Regular cardiac myocyte (primary cell): ENCODE measurements around the gene EXOSC5. TPM values are rescaled to one million over a fixed set of nuclear protein-coding genes. Genes with fewer than 3 reads are reported as not detected.

Experiments used
- total RNA-seq: library from RNA; depleted of rRNA; stranded (reverse); fragments of >200 nt; gene quantifications from 2 replicates; pipeline ENCODE4 v1.2.3, GENCODE V29; 2014

EXOSC5 gene
- total RNA-seq = 9.3 and 22.8 TPM in 2 replicates

GRCh38 chr19:41397086-41398049 lies at the start of gene EXOSC5, which contains the start of gene BCKDHA:
Gene EXOSC5 (minus strand): TSS chr19:41397359. CDS start chr19:41397328, 31 bp downstream.
Gene BCKDHA (plus strand): TSS chr19:41397818. CDS start chr19:41397828, 10 bp downstream.

DNA sequence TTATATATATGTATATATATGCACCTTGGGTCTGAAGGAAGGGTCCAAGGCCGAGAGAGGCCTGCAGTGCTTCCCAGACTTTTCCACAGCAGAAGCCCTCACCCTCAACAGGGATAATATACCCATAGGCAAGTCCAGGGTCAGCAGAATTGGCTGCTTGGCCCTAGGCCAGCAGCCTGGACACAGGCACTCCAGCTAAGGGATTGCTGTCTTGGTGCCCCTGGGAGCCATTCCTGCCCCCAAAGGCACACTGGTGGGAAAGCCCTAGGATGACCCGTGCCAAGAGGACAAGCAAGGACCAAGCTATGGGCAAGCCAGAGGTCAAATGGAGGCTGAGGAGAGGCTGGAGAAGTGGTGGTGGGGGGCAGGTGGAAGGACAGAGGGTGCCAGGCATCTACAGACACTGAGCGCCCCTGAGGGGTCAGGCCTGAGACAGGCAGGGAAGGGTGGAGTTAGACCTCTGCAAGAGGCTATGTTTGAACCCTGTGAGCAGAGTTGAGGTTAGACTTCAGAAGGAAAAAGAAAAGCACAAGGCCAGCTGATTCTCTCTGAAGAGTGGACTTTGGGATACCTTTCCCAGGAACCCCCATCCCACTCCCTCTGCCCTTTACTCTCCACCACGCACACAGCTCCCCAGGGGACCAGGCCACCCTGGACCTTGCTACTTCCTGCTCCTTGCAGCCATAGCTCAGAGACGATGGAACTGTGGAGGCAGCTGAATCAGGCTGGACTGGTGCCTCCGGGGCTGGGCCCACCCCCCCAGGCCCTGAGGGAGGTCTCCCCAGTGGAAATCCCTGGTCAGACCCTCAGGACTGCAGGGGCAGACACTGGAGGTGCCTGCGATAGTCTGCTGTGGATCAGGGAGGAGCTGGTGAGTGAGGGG lies 45.6 kb upstream of the EXOSC5 start, which contains the start of gene ERICH4:
Gene ERICH4, plus strand, starts transcription at position 684 of the 883 bp plus-strand sequence. Its CDS starts 14 bp downstream, at position 698.

GRCh38 chr19:41439441-41440222 lies 42.5 kb upstream of the EXOSC5 start, which contains the start of gene DMAC2:
Gene DMAC2 (minus strand): TSS chr19:41439912. CDS start chr19:41439899, 13 bp downstream.

GRCh38 chr19:41426952-41427646 lies 29.9 kb upstream of the EXOSC5 start, which contains the start of gene B3GNT8:
Gene B3GNT8 (minus strand): TSS chr19:41427374. CDS start chr19:41426778, 596 bp downstream.

GRCh38 chr19:41376241-41376997 lies 20.7 kb downstream of the EXOSC5 start, which contains the start of gene TMEM91:
Gene TMEM91 (plus strand): TSS chr19:41376533. CDS start chr19:41378310, 1,777 bp downstream.

GRCh38 chr19:41363753-41364523 lies 33.2 kb downstream of the EXOSC5 start, which contains the start of gene B9D2:
Gene B9D2 (minus strand): TSS chr19:41364149. CDS start chr19:41363519, 630 bp downstream.

DNA sequence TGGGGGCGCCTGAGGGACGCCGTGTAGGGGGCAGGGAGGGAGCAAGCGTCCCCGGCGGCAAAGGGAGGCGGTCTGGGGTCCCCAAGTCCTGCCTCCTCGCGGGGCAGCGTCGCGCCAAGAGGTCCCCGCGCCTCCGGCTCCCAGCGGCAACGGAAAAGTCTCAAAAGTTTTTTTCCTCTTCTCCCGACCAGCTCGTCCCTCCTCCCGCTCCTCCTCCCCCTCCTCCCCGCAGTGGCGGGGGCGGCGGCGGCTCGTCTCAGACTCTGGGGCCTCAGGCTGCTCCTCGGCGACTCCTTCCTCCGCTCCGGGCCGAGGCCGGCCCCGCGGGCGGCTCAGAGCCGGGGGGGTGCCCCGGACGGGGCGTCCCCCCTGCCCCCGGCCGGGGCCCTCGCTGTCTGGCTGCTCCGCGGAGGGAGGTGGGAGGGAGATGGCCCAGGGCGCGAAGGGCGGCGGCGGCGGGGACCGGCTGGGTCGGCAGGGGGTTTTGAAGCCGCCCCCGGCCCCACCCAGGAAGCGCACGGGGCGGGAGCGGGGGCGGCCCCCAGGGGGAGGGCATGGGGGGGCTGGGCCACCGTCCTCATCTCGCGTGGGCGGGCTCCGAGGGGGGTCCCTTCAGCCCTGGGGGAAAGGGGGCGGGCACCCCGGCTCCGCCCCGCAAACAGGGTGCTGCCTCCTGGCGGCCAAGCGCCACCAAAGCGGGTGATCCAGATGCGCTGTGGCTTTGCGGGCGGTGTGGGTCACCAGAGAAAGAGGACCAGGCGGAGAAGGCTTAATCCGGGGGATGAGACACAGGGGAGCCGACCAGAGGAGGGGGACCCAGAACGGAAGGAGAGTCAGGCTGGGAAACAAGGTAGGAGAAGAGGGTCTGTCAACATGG lies 43.5 kb downstream of the EXOSC5 start, which contains the start of gene TGFB1:
Gene TGFB1, minus strand, starts transcription at position 457 of the 877 bp plus-strand sequence. CDS start 878 bp downstream, outside the sequence.

Other genes starting within 250 kb of the EXOSC5 start
- under 0.01 and 1.3 TPM in 2 replicates for gene CYP2S1, start 204.1 kb downstream of the EXOSC5 start, total RNA-seq
- 224 and 501 TPM in 2 replicates for gene AXL, start 178.1 kb downstream of the EXOSC5 start, total RNA-seq
- gene HNRNPUL1, start 133.0 kb downstream of the EXOSC5 start, total RNA-seq = 41.7 and 84.2 TPM in 2 replicates
- 6.2 and 6.3 TPM in 2 replicates for gene CCDC97, start 87.2 kb downstream of the EXOSC5 start, total RNA-seq
- gene TGFB1, start 43.4 kb downstream of the EXOSC5 start, total RNA-seq = 8.7 and 10.7 TPM in 2 replicates
- 3.1 and 6.5 TPM in 2 replicates for gene B9D2, start 33.2 kb downstream of the EXOSC5 start, total RNA-seq
- gene TMEM91, start 20.8 kb downstream of the EXOSC5 start, total RNA-seq = 4.2 and 9.9 TPM in 2 replicates
- 21.5 and 31.9 TPM in 2 replicates for gene BCKDHA, start 459 bp upstream of the EXOSC5 start, total RNA-seq
- 0.96 and 1.1 TPM in 2 replicates for gene B3GNT8, start 30.0 kb upstream of the EXOSC5 start, total RNA-seq
- gene DMAC2, start 42.6 kb upstream of the EXOSC5 start, total RNA-seq = 21.4 and 43.5 TPM in 2 replicates
- not detected in 2 replicates for gene ERICH4, start 45.8 kb upstream of the EXOSC5 start, total RNA-seq
- gene CEACAM21, start 178.8 kb upstream of the EXOSC5 start, total RNA-seq = 0.28 TPM in 1 of 2 replicates, not detected in the other
- not detected in 2 replicates for gene CEACAM4, start 229.7 kb upstream of the EXOSC5 start, total RNA-seq